Peyer's patch (tissue), 4 donors: Measurements from ENCODE around the gene TMEM139.

Experiments used
- CTCF ChIP-seq, 6 experiments: fragments of 450-650 bp in 4 of 6; fragments of 200-600 bp in 2 of 6; sonication (generic) in 1 of 6; IDR thresholded peaks; one replicate each; pipeline ENCODE4 v1.5.1; 2017 to 2019; ENCODE audit warnings: antibody characterized with exemption in 6 of 6, mild to moderate bottlenecking in 3 of 6, moderate library complexity in 1 of 6
- POLR2A ChIP-seq, 2 donors: fragments of 450-650 bp; IDR thresholded peaks; one replicate each; pipeline ENCODE4 v1.5.1; 2017; ENCODE audit warnings: antibody characterized with exemption in 2 of 2, mild to moderate bottlenecking in 2 of 2, moderate library complexity in 2 of 2

- TF ChIP-seq CTCF (IDR thresholded peaks at IDR 0.05) (no peak), POLR2A (IDR thresholded peaks at IDR 0.05) (no peak)
These were observed 1.4 kb upstream of the TMEM139 start for GRCh38 chr7:143283381-143283780.
